Testis (tissue), 2 donors: ENCODE data around the gene POU4F1.

Experiments used
- CTCF ChIP-seq, 3 experiments: fragments of 450-650 bp in 2 of 3; fragments of 200-600 bp in 1 of 3; sonication (generic) in 1 of 3; IDR thresholded peaks; one replicate each; pipeline ENCODE4 v1.5.1; 2016 to 2019; ENCODE audit warnings: antibody characterized with exemption in 3 of 3, mild to moderate bottlenecking in 2 of 3, moderate library complexity in 1 of 3
- POLR2A ChIP-seq: fragments of 450-650 bp; IDR thresholded peaks from one replicate; pipeline ENCODE4 v1.6.1; 2017; ENCODE audit warnings: antibody characterized with exemption, mild to moderate bottlenecking, moderate library complexity

- TF ChIP-seq POLR2A, result no peak
- TF ChIP-seq CTCF (IDR thresholded peaks at IDR 0.05), result no peak
These were observed 3.6 kb downstream of the POU4F1 start for GRCh38 chr13:78599645-78600279.
